Cardiac atrium fibroblast (primary cell): ENCODE results near the gene UBE2M. TPM values are rescaled to one million over a fixed set of nuclear protein-coding genes. Genes with fewer than 3 reads are reported as not detected.

ENCODE experiments used
- total RNA-seq: library from RNA; depleted of rRNA; stranded (reverse); fragments of >200 nt; gene quantifications from 2 replicates; pipeline ENCODE4 v1.2.3, GENCODE V29; 2015

UBE2M gene
- total RNA-seq = 33.6 and 41.5 TPM in 2 replicates

GRCh38 chr19:58558066-58558622 is at the start of gene UBE2M:
TSS of gene UBE2M (minus strand) at chr19:58558611. CDS start at chr19:58558381, 230 bp downstream.

GRCh38 chr19:58572818-58573657 is 14.6 kb upstream of the UBE2M start, which contains the start of gene MZF1:
TSS of gene MZF1 (minus strand) at chr19:58573335. CDS start at chr19:58571389, 1,946 bp downstream.

GRCh38 chr19:58554494-58555368 is 3.7 kb downstream of the UBE2M start, which contains the start of gene CHMP2A:
TSS of gene CHMP2A (minus strand) at chr19:58555105. CDS start at chr19:58554212, 893 bp downstream.

GRCh38 chr19:58543826-58544590 is 14.4 kb downstream of the UBE2M start, which contains the start of gene TRIM28:
TSS of gene TRIM28 (plus strand) at chr19:58544064. CDS start at chr19:58544758, 694 bp downstream.

GRCh38 chr19:58519355-58520256 is 38.8 kb downstream of the UBE2M start, which contains the start of gene ZBTB45:
TSS of gene ZBTB45 (minus strand) at chr19:58519810. CDS start at chr19:58517673, 2,137 bp downstream.

GRCh38 chr19:58511353-58512208 is 46.8 kb downstream of the UBE2M start, which contains the start of gene SLC27A5:
TSS of gene SLC27A5 (minus strand) at chr19:58511992. CDS start at chr19:58511955, 37 bp downstream.

Other genes starting within 250 kb of the UBE2M start
- 1.9 and 2.0 TPM in 2 replicates for gene ZSCAN22, start 231.6 kb downstream of the UBE2M start, total RNA-seq
- gene A1BG, start 205.1 kb downstream of the UBE2M start, total RNA-seq = 95.4 and 130 TPM in 2 replicates
- 0.18 and 0.97 TPM in 2 replicates for gene ZNF497, start 195.9 kb downstream of the UBE2M start, total RNA-seq
- 4.5 and 5.0 TPM in 2 replicates for gene ZNF837, start 177.6 kb downstream of the UBE2M start, total RNA-seq
- gene RPS5, start 171.3 kb downstream of the UBE2M start, total RNA-seq = 2,709 and 3,064 TPM in 2 replicates
- gene RNF225, start 163.0 kb downstream of the UBE2M start, total RNA-seq = not detected in 2 replicates
- gene ZNF584, start 150.0 kb downstream of the UBE2M start, total RNA-seq = 13.0 and 15.4 TPM in 2 replicates
- 3.8 and 3.9 TPM in 2 replicates for gene ZNF132, start 118.5 kb downstream of the UBE2M start, total RNA-seq
- gene ZNF324B, start 107.0 kb downstream of the UBE2M start, total RNA-seq = 5.8 and 9.6 TPM in 2 replicates
- gene ZNF324, start 91.5 kb downstream of the UBE2M start, total RNA-seq = 8.7 and 13.6 TPM in 2 replicates
- gene ZNF446, start 82.3 kb downstream of the UBE2M start, total RNA-seq = 7.3 and 12.8 TPM in 2 replicates
- 11.0 and 12.8 TPM in 2 replicates for gene SLC27A5, start 46.6 kb downstream of the UBE2M start, total RNA-seq
- 10.9 and 15.3 TPM in 2 replicates for gene ZBTB45, start 38.8 kb downstream of the UBE2M start, total RNA-seq
- gene TRIM28, start 14.5 kb downstream of the UBE2M start, total RNA-seq = 249 and 264 TPM in 2 replicates
- 93.0 and 104 TPM in 2 replicates for gene CHMP2A, start 3.5 kb downstream of the UBE2M start, total RNA-seq
- gene MZF1, start 14.7 kb upstream of the UBE2M start, total RNA-seq = 14.7 and 14.8 TPM in 2 replicates